ENCODE data around the gene TOE1.

The TOE1 gene

DNA sequence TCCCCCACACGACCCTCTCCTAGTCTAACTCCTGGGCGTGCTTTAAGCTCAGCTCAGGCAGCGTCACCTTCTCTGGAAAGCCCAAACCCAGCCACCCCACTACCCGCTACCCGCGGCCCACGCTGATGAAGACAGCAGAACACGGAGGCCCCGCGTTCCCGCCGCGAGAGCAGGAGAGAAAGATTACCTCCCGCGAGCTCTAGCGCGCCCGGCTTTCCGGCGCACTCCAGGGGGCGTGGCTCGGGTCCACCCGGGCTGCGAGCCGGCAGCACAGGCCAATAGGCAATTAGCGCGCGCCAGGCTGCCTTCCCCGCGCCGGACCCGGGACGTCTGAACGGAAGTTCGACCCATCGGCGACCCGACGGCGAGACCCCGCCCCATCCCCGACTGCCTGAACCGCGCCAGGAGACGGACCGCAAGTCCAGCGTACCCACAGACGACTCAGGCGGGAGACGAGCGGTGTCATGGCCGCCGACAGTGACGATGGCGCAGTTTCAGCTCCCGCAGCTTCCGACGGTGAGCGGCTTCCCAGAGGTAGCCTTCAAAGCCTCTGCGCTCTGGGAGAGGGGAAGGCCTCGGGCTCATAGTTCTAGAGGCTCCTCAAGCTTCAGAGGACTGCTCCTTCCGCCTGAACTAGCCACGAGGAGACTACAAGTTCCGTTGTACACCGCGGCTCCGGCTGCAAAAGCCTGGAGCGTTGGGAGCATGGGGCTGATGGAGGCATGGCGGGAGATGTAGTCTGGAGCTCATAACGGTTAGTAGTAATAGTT lies at the start of gene TOE1, which contains the start of gene MUTYH:
TSS of gene TOE1 (plus strand) at position 382 of the 770 bp plus-strand sequence. CDS start at position 465, 83 bp downstream.
TSS of gene MUTYH (minus strand) at position 652 of the 770 bp plus-strand sequence. CDS start 5,935 bp downstream, outside the sequence.
- TF ChIP-seq, protein P1, sequence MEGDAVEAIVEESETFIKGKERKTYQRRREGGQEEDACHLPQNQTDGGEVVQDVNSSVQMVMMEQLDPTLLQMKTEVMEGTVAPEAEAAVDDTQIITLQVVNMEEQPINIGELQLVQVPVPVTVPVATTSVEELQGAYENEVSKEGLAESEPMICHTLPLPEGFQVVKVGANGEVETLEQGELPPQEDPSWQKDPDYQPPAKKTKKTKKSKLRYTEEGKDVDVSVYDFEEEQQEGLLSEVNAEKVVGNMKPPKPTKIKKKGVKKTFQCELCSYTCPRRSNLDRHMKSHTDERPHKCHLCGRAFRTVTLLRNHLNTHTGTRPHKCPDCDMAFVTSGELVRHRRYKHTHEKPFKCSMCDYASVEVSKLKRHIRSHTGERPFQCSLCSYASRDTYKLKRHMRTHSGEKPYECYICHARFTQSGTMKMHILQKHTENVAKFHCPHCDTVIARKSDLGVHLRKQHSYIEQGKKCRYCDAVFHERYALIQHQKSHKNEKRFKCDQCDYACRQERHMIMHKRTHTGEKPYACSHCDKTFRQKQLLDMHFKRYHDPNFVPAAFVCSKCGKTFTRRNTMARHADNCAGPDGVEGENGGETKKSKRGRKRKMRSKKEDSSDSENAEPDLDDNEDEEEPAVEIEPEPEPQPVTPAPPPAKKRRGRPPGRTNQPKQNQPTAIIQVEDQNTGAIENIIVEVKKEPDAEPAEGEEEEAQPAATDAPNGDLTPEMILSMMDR (IDR thresholded peaks at IDR 0.05) = no peak

DNA sequence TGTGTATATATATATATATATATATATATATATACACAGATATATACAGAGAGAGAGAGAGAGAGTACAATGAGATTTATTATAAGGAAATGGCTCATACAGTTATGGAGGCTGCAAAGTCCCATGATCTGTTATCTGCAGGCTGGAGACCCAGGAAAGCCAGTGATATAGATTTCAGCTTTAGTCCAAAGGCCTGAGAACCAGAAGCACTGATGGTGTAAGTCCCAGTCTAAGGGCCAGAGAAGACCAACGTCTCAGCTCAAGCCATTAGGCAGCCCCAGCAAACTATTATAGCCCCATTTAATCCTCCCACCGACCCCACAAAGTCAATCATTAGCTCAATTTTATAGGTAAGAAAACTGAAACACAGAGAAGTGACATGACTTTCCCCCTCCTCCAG lies 48.3 kb upstream of the TOE1 start:
- TF ChIP-seq, protein P1 (IDR thresholded peaks at IDR 0.05) = no peak

DNA sequence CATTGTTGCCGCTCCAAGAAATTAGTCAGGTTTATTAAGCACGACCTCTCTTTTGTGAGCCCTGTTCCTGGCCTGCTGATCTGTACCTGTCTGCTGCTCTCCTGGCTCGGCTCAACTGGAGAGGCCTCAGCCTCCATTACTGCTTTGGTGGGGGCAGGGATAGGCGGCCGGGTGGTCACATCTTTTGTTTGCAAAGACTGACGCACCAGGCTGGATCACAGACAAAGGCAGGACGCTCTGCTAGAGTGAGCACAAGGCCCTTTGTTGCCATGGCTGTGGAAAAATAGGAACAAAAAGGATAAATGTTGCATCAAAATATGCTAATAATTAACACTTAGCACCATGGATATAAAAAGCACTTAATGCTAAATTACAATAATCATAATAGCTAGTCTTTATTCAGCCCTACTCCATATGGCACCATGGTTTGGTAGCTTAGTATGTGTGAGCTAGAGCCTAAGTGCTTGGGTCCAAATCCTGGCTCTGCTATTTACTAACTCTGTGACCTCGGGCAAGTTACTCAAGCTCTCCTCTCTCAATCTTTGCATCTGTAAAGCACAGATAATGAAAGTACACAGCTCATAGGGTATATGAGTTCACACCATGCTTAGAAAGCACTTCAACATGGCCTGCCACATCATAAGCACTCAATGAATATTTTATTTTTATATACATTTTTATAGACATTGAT lies 42.2 kb upstream of the TOE1 start:
- TF ChIP-seq, protein P1 (IDR thresholded peaks at IDR 0.05) = no peak

DNA sequence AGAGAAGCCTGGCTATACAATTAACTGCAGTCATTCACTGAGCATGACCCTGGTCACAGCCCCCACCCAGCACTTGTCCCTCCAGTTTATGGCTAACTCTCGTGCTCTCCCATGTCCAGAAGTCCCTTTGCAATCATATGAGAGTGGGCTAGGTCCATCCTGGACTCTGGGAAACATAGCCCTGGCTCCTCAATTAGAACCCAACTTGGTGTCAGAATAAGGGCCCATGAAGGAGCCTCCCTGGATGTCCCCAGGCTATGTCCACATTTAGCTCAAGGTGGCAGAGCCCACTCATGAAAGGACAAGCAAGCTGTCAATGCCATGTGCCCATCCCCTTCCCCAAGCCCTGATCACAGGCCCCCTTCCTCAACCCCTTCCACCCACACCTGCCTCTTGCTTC lies 40.7 kb upstream of the TOE1 start:
- TF ChIP-seq, protein P1 (IDR thresholded peaks at IDR 0.05) = no peak

DNA sequence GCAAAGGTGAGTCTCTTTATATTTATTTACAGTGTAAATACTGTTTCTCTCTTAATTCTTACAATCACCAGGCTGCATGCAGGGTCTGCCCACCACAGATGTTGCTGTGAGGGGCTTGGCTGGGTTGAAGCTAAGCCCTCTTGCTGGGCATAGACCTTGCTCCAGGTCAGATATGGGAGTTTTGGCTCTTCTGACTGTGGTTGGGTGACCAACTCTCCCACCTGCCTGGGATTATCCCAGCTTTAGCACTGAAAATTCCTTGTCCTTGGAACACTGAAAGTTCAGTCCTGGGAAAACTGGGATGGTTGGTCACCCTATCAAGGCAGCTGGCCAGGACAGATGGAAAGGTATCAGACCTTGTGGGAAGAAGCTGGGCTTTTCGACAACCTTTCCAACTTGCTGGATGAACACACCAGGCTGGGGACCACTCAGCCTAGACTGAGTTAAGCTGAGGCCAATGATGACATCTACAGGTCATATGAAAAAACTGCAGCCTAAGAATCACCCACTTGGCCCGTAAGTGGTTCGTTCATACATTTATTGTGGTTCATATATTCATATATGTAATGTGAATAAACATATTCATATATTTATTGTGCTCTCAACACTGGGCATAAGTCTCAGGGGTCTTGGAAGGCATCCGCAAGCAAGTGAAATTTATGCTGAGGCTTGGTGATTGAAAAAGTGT lies 39.8 kb upstream of the TOE1 start:
- TF ChIP-seq, protein P1 (IDR thresholded peaks at IDR 0.05) = peak; percentile 86

DNA sequence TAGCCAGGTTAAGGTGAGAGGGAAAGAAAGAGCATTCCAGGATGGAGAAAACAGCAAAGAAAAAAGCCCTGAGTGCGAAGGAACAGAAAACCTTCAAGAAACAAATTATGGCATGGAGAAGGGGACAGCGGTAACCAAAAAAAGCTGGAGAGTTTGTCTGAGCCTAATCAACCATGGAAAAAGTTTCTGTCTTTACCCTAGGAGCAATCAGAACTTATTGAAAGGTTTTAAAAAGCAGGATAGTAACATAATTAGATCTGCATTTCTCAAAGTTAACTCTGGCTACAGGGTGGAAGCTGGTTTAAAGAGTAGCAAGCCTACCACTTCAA lies 39.3 kb upstream of the TOE1 start:
- TF ChIP-seq, protein P1 (IDR thresholded peaks at IDR 0.05) = no peak; the same call in 1 of the 2 replicates

DNA sequence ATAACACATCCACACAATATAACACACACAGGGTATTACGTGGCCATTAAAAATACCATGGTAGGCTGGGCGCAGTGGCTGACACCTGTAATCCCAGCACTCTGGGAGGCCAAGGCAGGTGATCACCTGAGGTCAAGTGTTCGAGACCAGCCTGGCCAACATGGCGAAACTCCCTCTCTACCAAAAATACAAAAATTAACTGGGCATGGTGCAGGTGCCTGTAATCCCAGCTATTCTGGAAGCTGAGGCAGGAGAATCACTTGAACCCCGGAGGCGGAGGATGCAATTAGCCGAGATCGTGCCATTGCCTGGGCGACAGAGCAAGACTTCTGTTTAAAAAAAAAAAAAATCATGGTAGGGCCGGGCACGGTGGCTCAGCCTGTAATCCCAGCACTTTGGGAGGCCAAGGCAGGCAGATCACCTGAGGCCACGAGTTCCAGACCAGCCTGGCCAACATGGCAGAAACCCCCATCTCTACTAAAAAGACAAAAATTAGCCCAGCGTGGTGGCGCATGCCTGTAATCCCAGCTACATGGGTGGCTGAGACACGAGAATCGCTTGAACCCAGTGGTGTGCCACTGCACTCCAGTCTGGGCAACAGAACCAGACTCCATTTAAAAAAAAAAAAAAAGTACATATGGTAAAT lies 37.3 kb upstream of the TOE1 start:
- TF ChIP-seq, protein P1 (IDR thresholded peaks at IDR 0.05) = no peak
